BE2C (cell line): Measurements from ENCODE around the gene GALNT9.

Experiments
- DNase-seq: peaks from one replicate; pipeline ENCODE4 v3.0.0-alpha.2; 2020
- H3K27me3 ChIP-seq: fragments of 250-450 bp; sonication (Bioruptor Pico); 2 replicates; pipeline ENCODE4 v1.5.1; 2020; ENCODE audit warnings: mild to moderate bottlenecking
- H3K36me3 ChIP-seq: fragments of 250-450 bp; sonication (Bioruptor Pico); 2 replicates; pipeline ENCODE4 v1.5.1; 2020; ENCODE audit warnings: mild to moderate bottlenecking
- H3K4me1 ChIP-seq: fragments of 250-450 bp; sonication (Bioruptor Pico); 2 replicates; pipeline ENCODE4 v1.5.1; 2020
- H3K4me3 ChIP-seq: 2 replicates; pipeline ENCODE4 v1.5.1; 2011; ENCODE audit warnings: low read depth, low read length
- H3K9me3 ChIP-seq: fragments of 250-450 bp; sonication (Bioruptor Pico); 2 replicates; pipeline ENCODE4 v1.5.1; 2020
- CTCF ChIP-seq: IDR thresholded peaks from 2 replicates; pipeline ENCODE4 v1.5.1; 2012; ENCODE audit warnings: mild to moderate bottlenecking, low read depth, low read length

GALNT9 gene

GRCh38 chr12:132209619-132210222 lies 119.7 kb downstream of the GALNT9 start:
- no peak overlapping the region for H3K4me3 ChIP-seq
- no peak for DNase-seq
- no peaks in the 10 kb centered on the region for H3K4me1 ChIP-seq
- peaks cover 62% of the 10 kb centered on the region for H3K27me3 ChIP-seq
- no peak for TF ChIP-seq CTCF
- H3K36me3 ChIP-seq, result no peaks in the 10 kb centered on the region
- H3K9me3 ChIP-seq, result no peaks in the 10 kb centered on the region

GRCh38 chr12:132208153-132208823 lies 121.1 kb downstream of the GALNT9 start:
- no peak for DNase-seq
- H3K27me3 ChIP-seq, result peaks cover 67% of the 10 kb centered on the region
- TF ChIP-seq CTCF, result no peak
- H3K4me3 ChIP-seq, result no peak overlapping the region
- H3K9me3 ChIP-seq, result no peaks in the 10 kb centered on the region
- H3K36me3 ChIP-seq, result no peaks in the 10 kb centered on the region
- H3K4me1 ChIP-seq, result no peaks in the 10 kb centered on the region

- no peak overlapping the region for H3K4me3 ChIP-seq
- H3K27me3 ChIP-seq, result peaks cover 77% of the 10 kb centered on the region
- TF ChIP-seq CTCF, result no peak
- no peak for DNase-seq
- no peaks in the 10 kb centered on the region for H3K4me1 ChIP-seq
- no peaks in the 10 kb centered on the region for H3K9me3 ChIP-seq
- no peaks in the 10 kb centered on the region for H3K36me3 ChIP-seq
Observed at GRCh38 chr12:132207083-132207775, 122.2 kb downstream of the GALNT9 start.

- no peak overlapping the region for H3K4me3 ChIP-seq
- H3K9me3 ChIP-seq, result no peaks in the 10 kb centered on the region
- TF ChIP-seq CTCF, result no peak
- H3K27me3 ChIP-seq, result peaks cover 81% of the 10 kb centered on the region
- no peaks in the 10 kb centered on the region for H3K36me3 ChIP-seq
- no peaks in the 10 kb centered on the region for H3K4me1 ChIP-seq
- DNase-seq, result no peak
Observed at GRCh38 chr12:132206046-132206434, 123.3 kb downstream of the GALNT9 start.

GRCh38 chr12:132205271-132206045 lies 123.9 kb downstream of the GALNT9 start:
- no peaks in the 10 kb centered on the region for H3K9me3 ChIP-seq
- DNase-seq, result no peak
- H3K27me3 ChIP-seq, result peaks cover 82% of the 10 kb centered on the region

More at GRCh38 chr12:132205271-132206045, 123.9 kb downstream of the GALNT9 start:
- no peaks in the 10 kb centered on the region for H3K36me3 ChIP-seq
- no peaks in the 10 kb centered on the region for H3K4me1 ChIP-seq
- H3K4me3 ChIP-seq, result no peak overlapping the region
- TF ChIP-seq CTCF, result no peak
